Activated CD4-positive, alpha-beta T cell treated with anti-CD3 and anti-CD28 coated beads for 1 hour (primary cell): ENCODE results near the gene GRID1.

ENCODE experiments used
- DNase-seq: peaks from one replicate; pipeline ENCODE4 v3.0.0-alpha.2; 2020

GRID1 gene

GRCh38 chr10:86068231-86069054, 298.2 kb downstream of the GRID1 start:
- DNase-seq = no peak

GRCh38 chr10:86067436-86068050, 299.1 kb downstream of the GRID1 start:
- DNase-seq = no peak

- no peak for DNase-seq
Observed at GRCh38 chr10:86066696-86067095, 299.9 kb downstream of the GRID1 start.

GRCh38 chr10:86065711-86066251, 300.8 kb downstream of the GRID1 start:
- no peak for DNase-seq

- DNase-seq = no peak
Observed at GRCh38 chr10:86064931-86065662, 301.5 kb downstream of the GRID1 start.

- no peak for DNase-seq
Observed at GRCh38 chr10:86064219-86064618, 302.4 kb downstream of the GRID1 start.

GRCh38 chr10:86063341-86063740, 303.3 kb downstream of the GRID1 start:
- DNase-seq = no peak

GRCh38 chr10:86062647-86063145, 303.9 kb downstream of the GRID1 start:
- no peak for DNase-seq

- no peak for DNase-seq
Observed at GRCh38 chr10:86062198-86062550, 304.4 kb downstream of the GRID1 start.

GRCh38 chr10:86061278-86062197, 305.1 kb downstream of the GRID1 start:
- DNase-seq = no peak

- DNase-seq = no peak
Observed at GRCh38 chr10:86060386-86061277, 306.0 kb downstream of the GRID1 start.

GRCh38 chr10:86059892-86060291, 306.7 kb downstream of the GRID1 start:
- DNase-seq = no peak

- no peak for DNase-seq
Observed at GRCh38 chr10:86058964-86059363, 307.6 kb downstream of the GRID1 start.

- DNase-seq = no peak
Observed at GRCh38 chr10:86057708-86058107, 308.9 kb downstream of the GRID1 start.

GRCh38 chr10:86056672-86057071, 309.9 kb downstream of the GRID1 start:
- no peak for DNase-seq

GRCh38 chr10:86055928-86056327, 310.7 kb downstream of the GRID1 start:
- no peak for DNase-seq

GRCh38 chr10:86053675-86054074, 312.9 kb downstream of the GRID1 start:
- DNase-seq = no peak

GRCh38 chr10:86051586-86051985, 315.0 kb downstream of the GRID1 start:
- no peak for DNase-seq

- DNase-seq = no peak
Observed at GRCh38 chr10:86049442-86049841, 317.2 kb downstream of the GRID1 start.

- DNase-seq = no peak
Observed at GRCh38 chr10:86048973-86049372, 317.6 kb downstream of the GRID1 start.

- DNase-seq = no peak
Observed at GRCh38 chr10:86048571-86048970, 318.0 kb downstream of the GRID1 start.
